Measurements from ENCODE around the gene PPARA.

The PPARA gene

DNA sequence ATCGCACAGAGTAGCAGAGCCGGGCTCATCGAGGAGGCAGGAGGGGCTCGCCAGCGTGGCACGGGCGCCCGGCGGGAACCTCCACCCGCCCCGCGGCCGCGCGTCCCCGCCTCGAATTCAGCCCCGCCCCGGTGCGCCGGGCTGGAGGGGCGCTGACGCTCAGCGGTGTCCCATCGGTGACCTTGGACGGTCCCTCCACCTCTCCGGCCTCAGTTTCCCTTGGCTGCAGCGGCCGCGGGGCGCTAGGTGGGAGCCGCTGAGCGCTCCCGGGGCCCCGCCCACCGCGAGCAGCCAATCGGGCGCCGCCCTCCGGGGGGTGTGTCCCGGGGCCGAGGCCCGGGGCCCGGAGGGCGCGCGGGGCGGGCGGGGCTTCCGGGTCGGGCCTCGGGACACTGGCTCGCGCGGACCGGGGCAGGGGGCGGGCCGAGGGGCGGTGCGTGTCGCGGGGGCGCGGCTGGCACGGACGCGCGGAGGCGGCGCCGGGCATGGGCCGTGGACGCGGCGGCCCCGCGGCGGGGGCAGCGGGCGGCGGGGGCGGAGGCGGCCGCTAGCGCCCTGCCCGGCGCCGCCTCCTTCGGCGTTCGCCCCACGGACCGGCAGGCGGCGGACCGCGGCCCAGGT, at the start of gene PPARA:
PPARA (plus strand) TSS at position 493 of the 621 bp plus-strand sequence. CDS start 47,858 bp downstream, outside the sequence.
- no peak for FAIRE-seq

DNA sequence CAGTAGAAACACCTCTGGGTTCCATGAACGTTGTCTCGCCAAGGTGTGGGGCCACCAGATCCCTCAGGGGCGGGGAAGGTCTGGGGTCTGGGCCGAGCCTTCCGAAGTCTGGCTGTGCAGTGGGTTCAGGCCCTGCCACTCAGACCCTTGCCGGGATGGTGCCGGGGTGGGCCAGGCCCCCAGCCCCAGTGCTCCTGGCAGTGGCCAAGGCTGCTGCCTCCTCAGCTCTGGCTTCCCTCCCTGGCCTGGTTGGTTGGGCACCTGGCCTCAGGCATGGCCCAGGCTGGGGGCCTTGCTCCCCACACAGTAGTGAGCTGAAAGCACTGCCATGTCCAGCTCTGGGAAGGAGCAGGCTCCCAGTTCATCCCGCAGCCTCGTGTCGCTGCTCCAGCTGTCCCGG, 48.2 kb upstream of the PPARA start:
- FAIRE-seq = no peak

DNA sequence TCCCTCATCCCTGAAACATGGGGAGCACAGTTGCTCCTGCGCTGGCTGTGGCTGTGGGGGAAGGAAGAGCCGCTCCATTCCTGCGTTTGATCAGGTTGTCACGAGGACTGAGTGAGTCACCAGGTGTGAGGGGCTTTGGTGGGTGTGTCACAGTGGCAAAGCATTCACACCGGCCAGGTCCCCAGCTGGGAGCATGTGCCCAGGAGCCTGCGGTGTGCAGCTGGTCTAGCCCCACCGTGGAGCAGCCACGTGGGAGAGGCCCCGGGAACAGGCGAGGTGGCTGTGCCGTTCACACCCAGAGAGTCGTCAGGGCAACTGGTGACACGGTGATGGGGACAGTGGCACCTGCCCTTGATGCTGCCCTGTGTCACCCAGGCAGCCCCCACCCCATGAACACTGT, 47.6 kb upstream of the PPARA start:
- no peak for FAIRE-seq

DNA sequence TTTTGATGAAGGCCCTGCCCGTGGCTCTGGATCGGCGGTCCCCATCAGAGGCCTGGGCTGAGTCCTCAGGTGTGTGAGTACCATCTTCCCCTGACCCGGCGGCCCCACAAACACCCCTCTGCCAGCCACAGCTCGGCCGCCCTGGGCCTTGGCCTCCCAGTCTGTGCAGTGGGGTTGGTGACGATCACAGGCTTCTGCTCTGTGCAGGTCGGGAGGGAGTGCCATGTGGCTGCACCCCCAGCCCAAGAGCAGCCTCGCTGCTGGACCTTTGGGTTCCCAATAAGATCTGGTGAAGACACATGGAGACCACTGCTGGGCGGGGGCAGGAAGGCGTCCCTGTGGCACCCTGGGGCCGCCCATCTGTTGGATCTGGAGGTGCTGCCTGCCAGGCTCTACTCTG, 47.1 kb upstream of the PPARA start:
- no peak for FAIRE-seq

DNA sequence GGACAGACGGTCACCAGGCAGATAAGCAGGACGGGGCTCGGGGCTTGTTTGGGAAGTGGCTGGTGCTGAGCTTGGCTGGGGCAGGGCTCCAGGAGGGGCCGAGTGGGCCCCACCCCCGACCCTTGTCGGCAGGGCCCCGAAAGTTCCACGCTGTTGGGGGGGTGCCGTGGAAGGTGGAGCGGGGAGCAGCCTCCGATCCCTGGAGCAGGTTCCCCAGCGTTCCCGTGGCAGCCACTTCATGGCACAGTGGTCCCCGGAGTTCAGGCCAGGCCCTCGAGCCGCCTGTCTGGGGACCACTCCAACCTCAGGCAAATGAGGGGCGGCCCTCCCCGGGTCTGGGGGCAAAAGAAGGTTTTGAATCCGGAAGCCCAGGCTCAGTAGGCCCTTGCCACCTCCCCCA, 46.7 kb upstream of the PPARA start:
- FAIRE-seq = no peak

DNA sequence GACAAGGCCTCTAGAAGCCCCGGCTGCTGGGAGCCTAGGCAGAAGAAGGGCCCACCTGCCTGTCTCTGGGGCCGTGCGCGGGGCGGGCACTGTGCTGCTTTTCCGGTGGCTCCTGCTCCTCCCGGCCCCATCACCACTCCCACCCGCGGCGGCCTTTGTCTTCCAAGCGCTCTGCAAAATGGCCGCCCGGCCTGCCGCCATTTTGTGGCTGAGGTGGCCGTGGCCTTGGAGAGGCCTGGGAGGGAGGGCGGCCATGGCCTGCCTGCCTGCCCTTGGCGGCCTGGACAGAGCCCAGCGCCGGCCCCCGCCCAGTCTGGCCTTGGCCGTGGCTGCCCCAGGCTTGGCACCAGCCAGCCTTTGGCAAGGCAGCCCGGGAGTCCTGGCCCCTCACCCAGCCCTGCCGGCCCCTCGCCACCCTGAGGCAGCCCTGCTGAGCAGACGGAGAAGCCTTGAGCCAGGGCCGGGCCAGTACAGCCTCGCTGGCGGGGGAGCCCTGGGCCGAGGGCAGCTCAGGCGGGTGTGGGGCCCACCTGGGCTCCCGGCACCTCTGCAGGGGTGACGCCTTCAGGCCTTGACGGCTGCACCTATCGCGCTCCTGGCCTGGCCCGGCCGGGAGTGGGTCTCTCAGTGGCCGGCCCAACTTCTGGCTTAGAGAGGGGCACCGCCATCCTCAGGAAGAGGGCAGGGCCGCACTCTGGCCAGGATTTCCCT, 46.0 kb upstream of the PPARA start:
- no peak for FAIRE-seq

DNA sequence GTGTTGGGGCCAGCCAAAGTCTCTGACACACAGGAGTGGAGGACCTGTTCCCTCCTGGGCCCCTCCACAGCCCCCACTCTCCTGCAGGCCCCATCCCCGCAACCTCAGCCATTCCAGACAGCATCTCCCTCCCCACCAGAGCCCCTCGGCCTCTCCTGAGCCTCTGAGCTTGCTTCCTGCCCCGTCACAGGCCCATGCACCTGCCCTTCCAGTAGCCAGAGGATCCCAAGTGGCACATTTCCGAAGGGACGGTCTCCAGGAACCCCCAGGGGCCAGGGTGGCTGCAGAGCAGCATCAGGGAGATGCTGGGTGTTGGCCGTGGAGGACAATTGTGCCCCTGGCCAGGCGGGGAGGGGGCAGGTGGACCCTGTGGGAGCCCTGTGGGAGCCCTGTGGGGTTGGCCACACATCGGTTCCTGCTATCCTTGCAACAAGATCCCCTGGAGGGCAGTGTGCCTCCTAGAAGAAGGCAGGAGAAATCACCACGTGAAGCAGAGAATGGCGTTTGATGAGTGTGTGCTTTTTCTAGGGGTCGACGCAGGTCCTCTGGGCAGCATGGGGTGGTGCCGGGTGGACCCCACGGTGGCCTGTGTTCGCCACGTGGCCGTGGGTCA, 45.3 kb upstream of the PPARA start:
- FAIRE-seq = no peak

DNA sequence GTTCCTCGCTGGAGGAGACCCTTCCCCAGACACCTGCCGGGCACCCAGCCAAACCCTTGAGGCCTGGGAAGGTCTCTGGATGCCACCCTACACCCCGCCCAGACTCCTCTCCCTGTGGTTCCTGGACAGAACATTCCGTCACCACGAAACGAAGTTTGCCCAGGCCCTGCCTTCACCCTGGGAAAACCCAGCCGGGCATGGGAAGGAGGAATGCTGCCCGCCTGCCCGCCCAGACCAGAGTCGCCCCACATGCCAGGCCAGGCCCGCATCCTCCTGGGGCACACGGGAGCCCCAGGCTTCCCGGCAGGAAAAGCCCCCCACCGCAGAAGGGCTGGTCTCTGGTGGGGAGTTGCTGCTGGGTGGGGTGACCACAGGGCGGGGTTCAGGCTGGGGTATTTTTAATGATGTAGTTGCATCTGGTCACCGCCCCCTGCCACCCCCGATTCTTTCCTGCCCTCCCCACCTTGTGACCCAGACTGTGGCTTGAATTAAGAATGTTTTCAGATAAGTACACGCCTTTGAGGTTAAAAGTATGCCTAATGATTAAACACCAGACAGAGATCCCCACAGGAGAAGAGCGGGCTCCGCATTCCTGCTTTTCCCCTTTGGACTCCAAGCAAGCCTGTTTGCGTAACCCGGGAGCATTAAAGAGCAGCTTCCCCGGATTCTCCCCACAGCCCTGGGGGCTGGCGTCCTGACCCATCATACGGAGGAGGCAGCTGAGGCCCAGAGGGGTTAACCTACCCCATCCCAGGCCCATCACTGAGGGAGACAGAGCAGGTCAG, 44.6 kb upstream of the PPARA start:
- no peak for FAIRE-seq

DNA sequence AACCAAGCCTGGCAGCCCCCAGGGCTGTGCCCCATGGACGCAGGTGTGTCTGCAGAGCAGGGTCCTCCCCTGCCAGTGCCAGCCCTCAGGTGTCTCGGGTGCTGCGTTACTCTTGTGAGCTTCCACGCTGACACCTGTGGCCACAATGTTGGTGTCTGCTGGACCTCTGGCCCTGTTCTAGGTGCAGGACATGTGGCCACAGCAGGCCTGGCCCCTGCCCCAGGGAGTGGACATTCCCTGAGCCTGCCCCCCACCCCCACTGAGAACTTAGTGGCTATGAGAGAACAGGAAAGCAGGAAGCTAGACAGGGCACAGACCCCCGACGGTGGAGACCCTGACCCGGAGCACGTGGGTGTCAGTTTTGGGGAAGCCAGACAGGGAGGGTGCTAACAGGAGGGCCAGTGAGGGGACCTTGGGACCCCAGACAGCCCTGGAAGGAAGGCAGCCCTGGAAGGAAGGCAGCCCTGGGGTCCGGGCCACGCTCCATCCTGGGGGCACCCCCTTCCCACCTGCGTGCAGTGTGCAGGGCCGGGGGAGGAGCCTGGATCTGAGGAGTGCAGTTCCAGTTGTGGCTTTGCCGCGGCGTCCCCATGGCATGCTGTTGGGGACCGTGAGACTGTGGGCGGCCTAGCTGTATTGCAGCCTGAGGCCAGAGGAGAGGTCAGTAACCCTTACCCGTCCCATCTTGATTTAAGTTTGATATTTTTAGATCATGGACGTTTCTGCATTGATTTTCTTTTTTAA, 43.9 kb upstream of the PPARA start:
- no peak for FAIRE-seq

DNA sequence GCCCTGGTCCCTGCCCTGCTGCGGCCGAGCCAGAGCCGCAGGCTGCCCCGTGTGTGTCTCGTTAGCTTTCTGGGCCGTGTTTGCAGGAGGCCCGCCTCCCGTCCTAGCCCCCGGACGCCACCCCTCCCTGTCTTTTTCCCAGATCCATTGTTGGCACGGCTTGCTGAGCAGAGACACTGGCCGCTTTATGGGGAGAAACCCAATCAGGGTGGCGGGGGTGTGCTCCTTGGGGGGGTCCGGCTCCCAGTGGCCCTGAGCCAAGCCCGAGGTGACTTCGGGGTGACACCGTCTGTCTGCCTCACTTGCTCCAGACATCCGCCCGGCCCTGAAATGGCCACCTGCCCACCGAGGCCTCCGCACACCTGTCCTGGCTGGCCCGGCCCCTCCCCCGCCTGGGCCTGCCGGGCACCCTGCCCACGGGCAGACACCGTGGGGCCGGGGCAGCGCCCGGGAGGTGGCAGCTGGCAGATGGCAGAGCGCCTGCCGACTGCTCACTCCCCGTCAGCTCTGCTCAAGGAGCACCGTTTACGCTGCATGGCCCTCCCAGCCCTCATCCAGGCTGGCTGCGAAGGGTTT, 43.1 kb upstream of the PPARA start:
- FAIRE-seq = no peak

DNA sequence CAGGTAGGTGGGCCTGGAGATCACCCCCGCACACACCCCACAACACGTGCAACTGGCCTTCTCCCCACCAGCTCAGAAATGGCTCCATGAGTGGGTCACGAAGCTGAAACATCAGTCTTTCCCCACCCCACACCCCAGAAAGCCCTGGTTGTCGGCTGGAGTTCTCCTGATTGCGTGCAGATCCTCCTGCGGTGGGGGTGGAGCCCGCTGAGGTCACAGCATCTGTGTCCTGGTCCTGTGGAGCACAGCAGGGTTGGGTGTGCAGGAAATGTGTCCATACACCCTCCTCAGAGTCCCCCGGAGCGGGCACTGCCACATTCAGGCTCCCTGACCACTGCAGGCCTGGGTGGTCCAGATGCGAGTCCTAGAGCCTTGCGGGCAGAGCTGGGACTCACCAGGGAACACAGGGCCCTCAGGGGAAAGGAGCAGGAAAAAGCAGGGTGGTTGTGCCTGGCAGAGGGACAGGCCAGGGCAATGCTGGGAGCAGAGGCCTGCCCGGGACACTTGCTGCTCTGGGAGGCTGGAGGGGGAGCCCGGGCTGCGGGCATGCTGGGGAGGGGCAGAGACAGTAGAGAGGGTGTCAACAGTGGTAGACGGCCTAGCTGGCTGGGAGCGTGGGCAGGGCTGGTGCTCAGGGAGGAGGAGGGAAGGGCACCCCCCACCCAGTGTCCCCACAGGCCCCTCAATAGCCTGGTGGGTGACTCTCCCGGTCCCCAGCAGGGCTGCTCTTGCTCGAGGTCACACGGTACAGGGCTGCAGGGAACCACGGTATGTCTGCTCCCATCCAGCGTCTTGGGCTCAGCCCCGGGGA, 42.4 kb upstream of the PPARA start:
- no peak for FAIRE-seq

DNA sequence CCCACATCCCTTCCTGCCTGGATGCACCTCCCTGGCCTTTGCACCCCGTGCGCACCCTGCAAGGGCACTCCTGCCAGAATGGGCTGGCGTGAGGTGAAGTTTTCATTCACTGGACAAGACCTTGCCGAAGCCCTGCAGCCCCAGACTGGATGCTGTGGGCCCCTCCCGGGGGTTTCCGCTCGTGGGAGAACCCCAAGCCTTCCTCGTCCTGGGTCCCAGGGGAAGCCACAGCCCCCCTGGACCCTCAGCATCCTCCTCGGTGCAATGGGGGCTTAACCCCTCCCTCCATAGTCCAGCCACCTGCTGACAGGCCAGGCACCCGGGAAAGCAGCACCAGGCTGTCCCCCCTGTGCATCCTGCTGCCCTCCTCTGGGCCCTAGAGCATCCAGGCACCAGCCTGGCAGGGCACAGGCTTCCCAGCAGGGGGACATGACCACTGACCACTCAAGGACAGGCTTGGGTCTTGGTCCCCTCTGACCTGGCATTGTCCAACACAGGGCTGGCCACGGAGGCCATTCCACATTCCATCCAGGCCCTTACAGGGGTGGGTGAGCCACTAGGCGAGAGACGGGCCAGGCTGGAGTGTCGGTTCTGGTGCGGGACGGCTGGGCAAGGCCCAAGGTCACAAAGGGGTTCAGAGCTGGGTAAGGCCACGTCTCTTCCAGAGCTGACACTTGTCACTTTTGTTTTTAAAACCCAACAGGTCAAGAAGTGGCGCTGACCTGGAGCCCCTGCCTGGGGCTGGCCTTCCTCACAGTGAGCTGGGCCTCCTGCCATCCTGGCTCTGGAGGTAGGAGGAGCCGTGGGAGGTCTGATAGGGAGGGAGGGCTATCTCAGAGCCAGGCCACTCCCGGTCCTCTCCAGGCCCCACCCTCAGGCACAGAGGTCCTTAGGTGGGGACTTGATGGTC, 41.5 kb upstream of the PPARA start:
- FAIRE-seq = no peak

DNA sequence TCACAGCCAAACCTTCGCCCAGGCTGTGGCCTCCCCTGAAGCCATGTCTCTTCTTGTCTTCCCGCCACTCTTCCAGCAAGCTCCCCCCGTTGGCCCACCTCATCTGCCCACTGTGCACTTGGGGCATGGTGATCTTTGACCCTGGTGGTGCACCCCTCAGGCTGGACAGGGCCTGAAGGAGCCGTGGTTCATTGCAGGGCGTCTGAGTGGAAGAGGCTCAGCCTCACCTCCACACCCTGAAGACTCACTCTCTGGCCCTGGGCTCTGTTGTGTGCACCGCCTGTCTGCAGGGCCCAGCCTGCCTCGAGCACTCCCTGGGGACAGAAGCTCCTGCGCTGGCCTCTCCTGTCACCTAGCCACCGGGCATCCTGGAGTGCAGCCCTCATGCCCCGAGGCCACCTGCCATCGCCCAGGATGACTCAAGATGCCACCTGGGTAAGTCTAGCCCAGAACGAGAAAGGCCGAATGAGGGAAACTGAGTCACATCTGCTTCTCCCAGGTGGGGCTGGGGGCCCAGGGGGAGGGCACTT, 40.8 kb upstream of the PPARA start:
- no peak for FAIRE-seq

DNA sequence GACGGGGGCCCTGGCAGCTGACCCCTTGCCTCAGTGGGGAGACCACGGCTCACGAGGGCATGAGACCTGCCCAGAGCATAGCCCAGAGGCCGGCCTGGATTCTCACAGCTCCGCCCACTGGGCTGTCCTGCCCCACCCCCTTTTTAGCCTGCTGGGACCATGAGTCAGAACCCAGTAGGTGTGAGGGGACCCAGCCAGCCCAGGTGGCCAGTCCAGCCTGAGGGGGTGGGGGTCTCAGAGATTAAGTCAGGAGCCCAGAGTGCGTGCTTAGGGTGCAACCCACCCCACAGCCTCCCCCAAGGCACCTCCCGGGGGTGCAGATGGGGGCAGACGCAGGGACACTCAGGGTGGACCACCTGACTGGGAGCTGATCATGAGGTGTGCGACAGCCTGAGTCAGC, 40.1 kb upstream of the PPARA start:
- FAIRE-seq = no peak

DNA sequence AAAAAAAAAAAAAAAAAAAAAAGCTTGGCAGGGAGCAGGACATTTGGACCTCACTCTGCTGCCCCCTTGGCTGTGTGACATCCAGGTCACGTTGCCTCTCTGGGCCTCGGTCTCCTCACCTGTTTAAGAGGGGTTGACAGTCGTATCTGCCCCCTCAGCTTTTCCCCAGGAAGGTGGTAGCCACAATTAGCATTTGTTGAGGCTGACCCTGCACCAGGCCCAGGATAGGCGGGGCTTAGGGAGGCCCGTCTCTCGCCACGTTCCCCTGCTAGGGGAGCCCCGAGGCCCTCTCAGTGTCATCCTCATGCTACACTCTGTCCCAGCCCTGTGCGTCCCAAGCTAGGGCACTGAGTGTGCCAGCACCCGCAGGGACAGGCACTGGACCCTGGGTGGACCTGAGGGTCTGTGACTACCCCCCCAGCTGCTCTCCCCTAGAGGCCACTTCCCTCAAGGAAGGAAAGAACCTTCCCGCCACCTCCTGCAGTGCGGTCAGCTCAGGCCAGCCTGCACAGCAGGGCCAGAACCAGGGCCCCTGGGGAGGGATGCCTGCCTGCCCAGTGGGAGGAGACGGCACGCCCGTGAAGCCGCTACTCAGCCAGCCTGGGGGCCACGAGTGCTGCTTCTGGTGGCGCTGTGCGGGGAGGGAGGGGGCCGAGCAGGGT, 38.5 kb upstream of the PPARA start:
- no peak for FAIRE-seq

DNA sequence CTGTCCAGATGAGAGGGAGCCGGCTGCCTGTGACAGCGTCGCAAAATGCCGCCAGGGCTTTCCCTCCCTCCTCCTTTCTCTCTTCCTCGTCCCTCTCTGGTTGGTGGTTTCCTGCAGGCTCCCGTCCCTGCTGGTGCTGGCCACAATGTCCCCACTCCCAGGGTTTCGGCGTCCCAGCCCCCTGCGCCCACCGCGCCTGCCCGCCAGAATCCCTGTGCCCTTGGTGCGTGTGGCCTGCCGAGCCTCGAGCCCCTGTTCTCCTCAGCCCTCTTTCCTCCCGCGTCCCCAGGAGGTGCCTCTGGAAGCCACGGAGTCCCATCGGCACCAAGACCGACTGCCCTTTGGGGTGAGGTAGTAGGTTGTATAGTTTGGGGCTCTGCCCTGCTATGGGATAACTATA, 37.9 kb upstream of the PPARA start:
- no peak for FAIRE-seq

DNA sequence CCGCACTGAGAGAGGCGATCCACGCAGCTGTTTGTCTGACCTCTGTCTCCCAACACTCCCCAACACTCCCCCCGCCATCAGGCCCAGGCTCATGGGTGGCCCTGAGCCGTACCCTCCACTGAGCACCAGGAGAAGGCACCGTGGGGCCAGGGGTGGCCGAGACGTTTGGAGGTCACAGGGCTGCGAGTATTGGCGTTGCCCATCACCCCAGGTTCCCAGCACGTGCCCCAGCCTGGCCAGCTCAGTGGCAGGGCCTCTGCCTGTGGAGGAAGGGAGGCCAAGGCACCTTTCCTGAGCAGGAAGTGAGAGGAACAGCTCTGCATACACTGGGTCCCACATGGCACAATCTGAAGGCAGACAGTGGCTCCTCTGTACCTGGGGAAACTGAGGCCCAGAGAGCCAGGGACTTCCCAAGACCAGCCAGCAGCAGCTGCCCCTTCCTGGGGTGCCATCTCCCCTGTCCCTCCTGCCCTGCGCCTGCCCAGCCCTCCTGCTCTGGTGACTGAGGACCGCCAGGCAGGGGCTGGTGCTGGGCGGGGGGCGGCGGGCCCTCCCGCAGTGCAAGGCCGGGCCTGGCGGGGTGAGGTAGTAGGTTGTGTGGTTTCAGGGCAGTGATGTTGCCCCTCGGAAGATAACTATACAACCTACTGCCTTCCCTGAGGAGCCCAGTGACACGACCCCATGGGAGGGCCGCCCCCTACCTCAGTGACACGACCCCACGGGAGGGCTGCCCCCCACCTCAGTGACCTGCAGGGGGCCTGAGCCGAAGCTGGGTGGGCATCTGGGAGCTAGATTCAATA, 37.0 kb upstream of the PPARA start:
- no peak for FAIRE-seq

DNA sequence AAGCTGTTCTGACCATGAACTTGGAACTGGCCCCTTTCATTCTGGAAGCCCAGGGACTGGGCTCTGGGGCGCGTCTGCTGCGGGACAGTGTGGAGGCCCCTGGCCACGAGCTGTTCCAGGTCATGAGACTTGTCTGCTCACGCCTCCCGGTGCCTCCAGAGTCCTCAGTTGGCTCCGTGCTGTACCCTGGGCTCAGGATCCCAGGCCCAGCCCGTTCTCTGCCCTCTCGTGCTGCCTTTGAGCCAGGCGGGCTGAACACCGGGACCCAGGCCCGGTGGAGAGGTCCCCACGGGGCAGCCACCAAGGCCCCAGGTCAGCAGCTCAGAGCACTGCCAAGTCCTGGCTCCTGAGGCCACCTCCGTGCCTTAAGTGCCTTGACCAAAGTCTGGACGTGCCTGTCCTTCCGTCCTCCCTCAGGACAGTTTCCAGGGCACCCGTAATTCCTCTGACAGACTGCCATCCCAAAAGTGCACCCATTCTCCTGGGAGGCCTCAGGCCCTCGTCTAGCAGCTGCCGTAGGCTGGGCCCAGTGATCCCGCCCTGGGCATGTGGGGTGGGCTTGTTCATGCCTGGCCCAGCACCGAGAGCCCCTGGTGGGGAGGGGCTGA, 36.3 kb upstream of the PPARA start:
- no peak for FAIRE-seq

All from A204.1 (cell line).